ENCODE measurements around the gene SPC24.

GRCh38 chr19:11199517-11199916, 43.9 kb upstream of the SPC24 start:
- no peak for TF ChIP-seq POLR2A (IDR thresholded peaks at IDR 0.05)
- TF ChIP-seq CTCF (IDR thresholded peaks at IDR 0.05): no peak

Measured in breast epithelium (tissue), 3 donors.